Chondrocyte (in vitro differentiated cells): ENCODE data around the gene RGS19. TPM values are rescaled to one million over a fixed set of nuclear protein-coding genes. Genes with fewer than 3 reads are reported as not detected.

Experiments used
- DNase-seq: peaks from one replicate; pipeline ENCODE4 v3.0.0; 2021; ENCODE audit warnings: mixed read lengths, low spot score
- H3K27ac Mint-ChIP-seq: one replicate; pipeline ENCODE4 v1.8.0; 2021; ENCODE audit warnings: mild to moderate bottlenecking, moderate library complexity, mixed read lengths; ENCODE audit not compliant: unreplicated experiment
- H3K27me3 Mint-ChIP-seq: 2 replicates; pipeline ENCODE4 v1.8.0; 2021; ENCODE audit warnings: low read depth, mixed read lengths
- H3K36me3 Mint-ChIP-seq: 2 replicates; pipeline ENCODE4 v1.8.0; 2021; ENCODE audit warnings: low read depth, mixed read lengths
- H3K4me1 Mint-ChIP-seq: 2 replicates; pipeline ENCODE4 v1.8.0; 2021; ENCODE audit warnings: low read depth, mild to moderate bottlenecking, mixed read lengths
- H3K4me3 Mint-ChIP-seq: one replicate; pipeline ENCODE4 v1.8.0; 2021; ENCODE audit warnings: mild to moderate bottlenecking, moderate library complexity, mixed read lengths; ENCODE audit not compliant: unreplicated experiment
- H3K9me3 Mint-ChIP-seq: 2 replicates; pipeline ENCODE4 v1.8.0; 2021; ENCODE audit warnings: low read depth, mixed read lengths
- total RNA-seq: library from RNA; stranded (reverse); gene quantifications from 3 replicates; pipeline ENCODE4 v1.2.1, GENCODE V29; 2021
- TF ChIP-seq, protein P1 (sequence below): fragments of 200-600 bp; sonication (generic); IDR thresholded peaks from 2 replicates; pipeline ENCODE4 v1.5.0; 2021; ENCODE audit warnings: antibody characterized with exemption, mild to moderate bottlenecking, moderate library complexity

Gene RGS19
- total RNA-seq, 1 donor from 2014 or later, result 18.1 TPM

DNA sequence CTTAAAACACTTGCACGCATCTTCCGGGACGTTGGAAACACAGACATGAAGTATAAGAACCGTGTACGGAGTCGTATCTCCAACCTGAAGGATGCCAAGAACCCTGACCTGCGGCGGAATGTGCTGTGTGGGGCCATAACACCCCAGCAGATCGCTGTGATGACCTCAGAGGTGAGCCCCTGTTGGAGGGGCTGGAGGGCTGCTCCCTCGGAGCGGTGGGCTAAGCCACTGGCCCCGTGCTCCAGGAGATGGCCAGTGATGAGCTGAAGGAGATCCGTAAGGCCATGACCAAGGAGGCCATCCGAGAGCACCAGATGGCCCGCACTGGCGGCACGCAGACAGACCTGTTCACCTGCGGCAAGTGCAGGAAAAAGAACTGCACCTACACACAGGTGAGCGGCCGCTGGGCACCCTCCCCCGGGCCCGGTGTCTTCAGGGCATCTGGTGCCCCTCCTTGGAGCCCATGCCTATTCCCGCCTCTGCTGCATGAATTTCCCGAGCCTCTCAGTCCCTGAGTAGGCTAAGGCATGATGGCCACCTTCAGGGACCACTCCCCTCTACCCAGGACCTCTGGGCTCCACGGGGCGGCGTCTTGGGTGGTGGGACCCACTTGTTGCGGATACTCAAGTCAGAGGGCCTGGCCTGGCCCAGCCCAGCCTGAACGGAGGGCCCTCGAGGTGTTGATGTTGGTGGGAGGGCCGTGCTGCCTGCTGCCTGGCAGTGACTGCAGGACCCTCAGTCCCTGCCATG lies 8.9 kb downstream of the RGS19 start:
- Mint-ChIP-seq H3K4me1 (peaks cover 8% of the 10 kb centered on the region), H3K27me3 (no peaks in the 10 kb centered on the region), H3K27ac (no peak overlapping the region), H3K36me3 (no peaks in the 10 kb centered on the region), H3K9me3 (no peaks in the 10 kb centered on the region), H3K4me3 (no peak overlapping the region)
- TF ChIP-seq, protein P1, sequence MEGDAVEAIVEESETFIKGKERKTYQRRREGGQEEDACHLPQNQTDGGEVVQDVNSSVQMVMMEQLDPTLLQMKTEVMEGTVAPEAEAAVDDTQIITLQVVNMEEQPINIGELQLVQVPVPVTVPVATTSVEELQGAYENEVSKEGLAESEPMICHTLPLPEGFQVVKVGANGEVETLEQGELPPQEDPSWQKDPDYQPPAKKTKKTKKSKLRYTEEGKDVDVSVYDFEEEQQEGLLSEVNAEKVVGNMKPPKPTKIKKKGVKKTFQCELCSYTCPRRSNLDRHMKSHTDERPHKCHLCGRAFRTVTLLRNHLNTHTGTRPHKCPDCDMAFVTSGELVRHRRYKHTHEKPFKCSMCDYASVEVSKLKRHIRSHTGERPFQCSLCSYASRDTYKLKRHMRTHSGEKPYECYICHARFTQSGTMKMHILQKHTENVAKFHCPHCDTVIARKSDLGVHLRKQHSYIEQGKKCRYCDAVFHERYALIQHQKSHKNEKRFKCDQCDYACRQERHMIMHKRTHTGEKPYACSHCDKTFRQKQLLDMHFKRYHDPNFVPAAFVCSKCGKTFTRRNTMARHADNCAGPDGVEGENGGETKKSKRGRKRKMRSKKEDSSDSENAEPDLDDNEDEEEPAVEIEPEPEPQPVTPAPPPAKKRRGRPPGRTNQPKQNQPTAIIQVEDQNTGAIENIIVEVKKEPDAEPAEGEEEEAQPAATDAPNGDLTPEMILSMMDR, result no peak
- no peak for DNase-seq

DNA sequence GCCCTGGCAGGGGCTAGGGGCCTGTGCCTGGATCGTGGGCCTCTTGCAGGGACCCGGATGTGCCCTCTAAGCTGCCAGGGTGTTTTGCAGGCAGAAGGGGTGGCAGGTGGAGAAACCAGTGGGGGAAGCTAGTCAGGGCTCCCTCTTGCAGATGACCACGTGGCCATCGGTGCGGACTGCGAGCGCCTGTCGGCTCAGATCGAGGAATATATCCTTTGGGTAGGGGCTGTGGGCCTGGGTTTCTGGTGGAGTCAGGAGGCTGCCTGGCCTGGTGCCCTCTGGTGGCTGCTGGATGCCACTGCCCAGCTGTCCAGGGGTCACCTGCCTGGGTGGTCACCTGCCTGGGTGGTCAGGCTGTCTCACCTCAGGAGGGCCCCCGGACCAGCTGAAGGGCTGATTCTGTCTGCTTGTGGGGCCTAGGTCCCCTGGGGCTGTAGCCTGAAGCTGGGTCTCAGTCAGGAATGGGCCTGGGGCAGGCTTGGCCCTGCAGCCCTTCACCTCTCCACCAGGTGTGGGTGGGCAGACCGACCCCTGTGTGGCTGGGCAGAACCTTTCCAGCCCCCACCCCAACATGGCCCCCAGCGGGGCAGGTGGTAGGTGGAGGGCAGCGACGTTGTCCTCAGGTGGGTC lies 9.6 kb downstream of the RGS19 start:
- peaks cover 12% of the 10 kb centered on the region for H3K4me1 Mint-ChIP-seq

DNA sequence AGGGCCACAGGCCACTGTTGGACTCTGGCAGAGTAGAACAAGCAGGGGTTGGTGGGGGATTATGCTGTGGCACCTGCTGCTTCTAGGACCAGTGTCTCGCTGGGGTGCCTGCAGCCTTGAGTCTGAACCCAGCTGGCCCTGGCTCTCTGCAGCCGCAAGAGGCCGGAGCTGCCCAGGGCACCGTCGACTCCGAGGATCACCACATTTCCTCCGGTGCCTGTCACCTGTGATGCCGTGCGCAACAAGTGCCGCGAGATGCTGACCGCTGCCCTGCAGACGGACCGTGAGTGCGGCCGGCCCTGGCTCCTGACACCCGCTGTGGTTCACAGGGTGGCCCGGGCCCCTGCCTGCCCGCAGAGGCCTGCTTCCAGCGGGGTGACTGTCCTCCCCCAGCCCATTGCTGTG lies 10.1 kb downstream of the RGS19 start:
- Mint-ChIP-seq H3K27ac (no peak overlapping the region), H3K4me1 (peaks cover 17% of the 10 kb centered on the region), H3K4me3 (no peak overlapping the region), H3K9me3 (no peaks in the 10 kb centered on the region), H3K36me3 (no peaks in the 10 kb centered on the region), H3K27me3 (no peaks in the 10 kb centered on the region)
- DNase-seq, result no peak
- TF ChIP-seq, protein P1, result no peak

More for the DNA sequence above, 9.6 kb downstream of the RGS19 start:
- H3K27ac Mint-ChIP-seq, result no peak overlapping the region
- no peaks in the 10 kb centered on the region for H3K36me3 Mint-ChIP-seq
- no peaks in the 10 kb centered on the region for H3K27me3 Mint-ChIP-seq
- TF ChIP-seq, protein P1, result peak; percentile 85
- H3K4me3 Mint-ChIP-seq, result no peak overlapping the region
- DNase-seq, result no peak
- H3K9me3 Mint-ChIP-seq, result no peaks in the 10 kb centered on the region

DNA sequence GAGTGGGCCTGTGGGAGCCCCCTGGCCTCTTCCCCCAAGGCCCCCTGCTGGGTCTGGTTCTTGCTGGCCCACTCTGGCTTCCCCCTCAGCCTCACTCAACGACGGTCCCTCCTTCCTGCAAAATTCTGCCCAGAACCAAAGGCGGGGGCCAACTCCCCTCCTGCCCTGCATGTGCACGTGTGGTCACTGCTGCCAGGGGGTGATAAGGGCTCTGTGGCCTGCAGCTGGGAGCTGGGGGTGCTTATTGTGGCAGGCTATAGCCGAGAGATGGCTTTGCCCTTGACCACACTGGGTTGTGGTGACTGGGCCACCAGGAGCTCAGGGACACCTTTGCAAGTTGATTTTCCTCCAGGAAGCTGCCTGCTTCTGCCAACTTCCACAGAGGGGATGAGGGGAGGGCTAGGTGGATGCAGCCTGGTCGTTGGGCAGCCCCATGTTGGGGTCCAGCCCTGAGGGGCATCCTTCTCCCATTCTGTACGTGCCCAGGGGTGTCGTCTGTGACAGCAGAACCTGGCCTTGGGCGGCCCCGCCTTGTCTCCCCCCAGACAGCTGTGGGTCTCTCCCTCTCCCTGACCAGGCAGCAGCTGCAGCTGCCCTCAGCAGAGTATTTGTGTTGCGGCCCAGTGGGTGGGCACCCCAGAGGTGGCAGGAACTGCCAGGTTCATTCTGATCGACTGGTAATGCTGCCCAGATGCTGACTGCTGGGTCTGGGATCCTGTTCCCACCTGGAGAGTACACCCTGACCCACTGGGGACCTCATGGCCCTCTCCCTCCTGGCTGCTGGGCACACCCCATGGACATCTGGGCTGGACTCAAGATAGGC lies 10.7 kb downstream of the RGS19 start:
- peaks cover 23% of the 10 kb centered on the region for H3K4me1 Mint-ChIP-seq
- H3K36me3 Mint-ChIP-seq, result peaks cover 2% of the 10 kb centered on the region
- no peak overlapping the region for H3K27ac Mint-ChIP-seq
- no peak overlapping the region for H3K4me3 Mint-ChIP-seq
- no peaks in the 10 kb centered on the region for H3K27me3 Mint-ChIP-seq
- H3K9me3 Mint-ChIP-seq, result no peaks in the 10 kb centered on the region
- DNase-seq, result no peak
- TF ChIP-seq, protein P1, result no peak

DNA sequence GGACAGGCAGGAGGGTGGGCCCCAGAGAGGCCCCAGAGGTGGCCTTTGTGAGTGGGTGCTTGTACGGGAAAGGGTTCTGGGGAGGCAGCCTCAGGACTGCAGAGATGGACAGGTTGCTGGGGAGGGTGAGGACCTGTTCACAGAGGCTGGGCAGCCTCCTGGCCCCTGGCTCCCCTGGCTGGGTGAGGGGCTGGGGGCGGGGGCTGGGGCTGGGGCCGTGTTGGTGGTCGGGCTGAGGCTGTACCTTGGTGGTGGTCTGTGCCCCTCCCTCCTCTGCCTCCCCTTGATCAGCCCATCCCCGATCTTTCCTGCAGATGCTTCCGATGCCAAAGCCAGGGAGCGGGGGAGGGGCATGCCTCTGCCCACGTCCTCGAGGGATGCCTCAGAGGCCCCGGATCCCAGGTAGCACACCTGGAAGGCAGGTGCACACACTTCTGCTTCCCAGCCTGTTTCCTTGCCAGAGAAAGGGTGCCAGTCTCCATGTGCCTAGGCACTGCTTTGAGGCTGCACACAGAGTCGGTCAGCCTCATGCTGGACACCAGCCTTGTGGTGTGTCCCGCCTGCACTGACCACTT lies 11.5 kb downstream of the RGS19 start:
- Mint-ChIP-seq H3K4me3 (no peak overlapping the region), H3K36me3 (peaks cover 2% of the 10 kb centered on the region), H3K4me1 (peaks cover 24% of the 10 kb centered on the region), H3K27ac (no peak overlapping the region), H3K27me3 (no peaks in the 10 kb centered on the region), H3K9me3 (no peaks in the 10 kb centered on the region)
- no peak for DNase-seq
- TF ChIP-seq, protein P1, result no peak
